H1 (cell line): ENCODE data around the gene GAN. TPM values are rescaled to one million over a fixed set of nuclear protein-coding genes. Genes with fewer than 3 reads are reported as not detected.

Source experiments
- CTCF ChIA-PET: fragments of 300-600 bp; sonication (Branson Sonifier 250); formaldehyde crosslinking; loops from one replicate; lab custom pipeline; 2021; ENCODE audit not compliant: partially characterized antibody; lab: Charles Lee
- POLR2A ChIA-PET: fragments of 300-600 bp; sonication (Branson Sonifier 250); formaldehyde crosslinking; loops from one replicate; lab custom pipeline; 2021; ENCODE audit warnings: inconsistent platforms; ENCODE audit not compliant: partially characterized antibody; lab: Charles Lee
- DNase-seq, 2 experiments: peaks; one replicate each; pipeline versions ENCODE4 v3.0.0 to v3.0.0-alpha.2; 2010 to 2022; ENCODE audit warnings: low spot score in 2 of 2, low read depth in 1 of 2, mixed read lengths in 1 of 2
- FAIRE-seq: peaks from 2 replicates; lab custom pipeline; 2011; peaks lifted over from hg19 to GRCh38; lab: Jason Lieb, UNC
- H2AFZ ChIP-seq: 2 replicates; pipeline ENCODE4 v1.8.1; 2012; ENCODE audit warnings: low read length, inconsistent platforms
- H2AK5ac ChIP-seq: 2 replicates; pipeline ENCODE4 v1.6.1; 2013; ENCODE audit warnings: low read depth, low read length
- H2BK120ac ChIP-seq: replicated peaks from 2 replicates; pipeline ENCODE3; 2013; ENCODE audit warnings: low read depth, low read length, inconsistent platforms
- H2BK12ac ChIP-seq: 2 replicates; pipeline ENCODE4 v1.6.1; 2013; ENCODE audit warnings: low read depth, low read length
- H2BK15ac ChIP-seq: 2 replicates; pipeline ENCODE4 v1.6.1; 2013; ENCODE audit warnings: low read length
- H2BK20ac ChIP-seq: 2 replicates; pipeline ENCODE4 v1.6.1; 2013; ENCODE audit warnings: low read length
- H2BK5ac ChIP-seq: 2 replicates; pipeline ENCODE4 v1.6.1; 2013; ENCODE audit warnings: low read depth, low read length
- H3K14ac ChIP-seq: 2 replicates; pipeline ENCODE4 v1.6.1; 2013; ENCODE audit warnings: inconsistent platforms; ENCODE audit not compliant: insufficient read length
- H3K18ac ChIP-seq: 2 replicates; pipeline ENCODE4 v1.6.1; 2013; ENCODE audit warnings: low read length; ENCODE audit errors: extremely low read depth
- H3K23ac ChIP-seq: 2 replicates; pipeline ENCODE4 v1.6.1; 2013; ENCODE audit warnings: inconsistent platforms; ENCODE audit not compliant: insufficient read length
- H3K23me2 ChIP-seq: 2 replicates; pipeline ENCODE4 v1.6.1; 2013; ENCODE audit warnings: low read depth, low read length
- H3K27ac ChIP-seq: 2 replicates; pipeline ENCODE4 v1.6.1; 2011; ENCODE audit warnings: low read depth, low read length, inconsistent platforms
- H3K27me3 ChIP-seq, 4 experiments: replicated peaks in 1 of 4; 1 replicate in 1 of 4; 2 replicates in 3 of 4; pipeline versions ENCODE4 v1.6.1 to v1.8.1; 2011 to 2013; ENCODE audit warnings: low read length in 3 of 4, mild to moderate bottlenecking in 3 of 4, inconsistent platforms in 2 of 4, mixed read lengths in 2 of 4, moderate library complexity in 1 of 4; ENCODE audit not compliant: control insufficient read depth in 3 of 4, insufficient read depth in 3 of 4; ENCODE audit errors: extremely low read depth in 1 of 4
- H3K36me3 ChIP-seq, 4 experiments: 2 replicates each; pipeline versions ENCODE4 v1.6.1 to v1.8.1; 2011 to 2013; ENCODE audit warnings: mild to moderate bottlenecking in 4 of 4, low read length in 3 of 4, moderate library complexity in 2 of 4, control low read depth in 1 of 4, inconsistent platforms in 1 of 4; ENCODE audit not compliant: insufficient read depth in 4 of 4, control insufficient read depth in 2 of 4
- H3K4ac ChIP-seq: replicated peaks from 2 replicates; pipeline ENCODE3; 2013; ENCODE audit warnings: low read length, low read depth, mixed read lengths, inconsistent platforms; ENCODE audit not compliant: insufficient read length
- H3K4me1 ChIP-seq, 4 experiments: replicated peaks in 1 of 4; 1 replicate in 1 of 4; 2 replicates in 3 of 4; pipeline versions ENCODE4 v1.6.1 to v1.8.1; 2011 to 2013; ENCODE audit warnings: low read length in 3 of 4, inconsistent platforms in 2 of 4, mixed read lengths in 1 of 4; ENCODE audit not compliant: insufficient read depth in 4 of 4, control insufficient read depth in 3 of 4
- H3K4me2 ChIP-seq, 2 experiments: 2 replicates each; pipeline versions ENCODE4 v1.6.1 to v1.8.1; 2011 to 2013; ENCODE audit warnings: low read depth in 2 of 2, low read length in 2 of 2, control low read depth in 1 of 2, inconsistent platforms in 1 of 2, mild to moderate bottlenecking in 1 of 2; ENCODE audit not compliant: insufficient read depth in 1 of 2
- H3K4me3 ChIP-seq, 4 experiments: fragments of 200-600, 300-600 bp in 1 of 4; sonication (generic), shearing (Covaris generic), sonication (Bioruptor Twin) in 1 of 4; 2 replicates each; pipeline versions ENCODE4 v1.5.1 to v1.8.1; 2011 to 2016; ENCODE audit warnings: low read length in 4 of 4, low read depth in 3 of 4, control low read depth in 2 of 4, inconsistent platforms in 2 of 4, mild to moderate bottlenecking in 2 of 4, mixed read lengths in 1 of 4, moderate library complexity in 1 of 4; ENCODE audit not compliant: insufficient read depth in 2 of 4; ENCODE audit errors: extremely low read depth in 1 of 4
- H3K56ac ChIP-seq: replicated peaks from 2 replicates; pipeline ENCODE3; 2013; ENCODE audit warnings: low read depth, mild to moderate bottlenecking, mixed read lengths, low read length, inconsistent platforms; ENCODE audit not compliant: insufficient read length
- H3K79me1 ChIP-seq: 2 replicates; pipeline ENCODE4 v1.6.1; 2013; ENCODE audit warnings: low read depth, low read length, control low read depth
- H3K79me2 ChIP-seq, 2 experiments: 2 replicates each; pipeline versions ENCODE4 v1.6.1 to v1.8.1; 2012 to 2013; ENCODE audit warnings: low read length in 2 of 2, mild to moderate bottlenecking in 2 of 2, inconsistent platforms in 1 of 2; ENCODE audit not compliant: insufficient read depth in 2 of 2, control insufficient read depth in 1 of 2
- H3K9ac ChIP-seq, 4 experiments: replicated peaks in 1 of 4; 1 replicate in 1 of 4; 2 replicates in 3 of 4; pipeline versions ENCODE4 v1.6.1 to v1.8.1; 2011 to 2013; ENCODE audit warnings: low read depth in 3 of 4, low read length in 3 of 4, control low read depth in 2 of 4, mild to moderate bottlenecking in 2 of 4, moderate library complexity in 2 of 4, inconsistent platforms in 1 of 4; ENCODE audit errors: extremely low read depth in 1 of 4
- H3K9me3 ChIP-seq, 2 experiments: 2 replicates each; pipeline versions ENCODE4 v1.6.1 to v1.8.1; 2012 to 2013; ENCODE audit warnings: mild to moderate bottlenecking in 2 of 2, moderate library complexity in 2 of 2, control low read depth in 1 of 2, inconsistent platforms in 1 of 2, low read depth in 1 of 2, low read length in 1 of 2, mixed read lengths in 1 of 2; ENCODE audit not compliant: insufficient read depth in 2 of 2
- H4K20me1 ChIP-seq, 2 experiments: replicated peaks in 1 of 2; 2 replicates each; pipeline versions ENCODE3 to v1.8.1; 2011 to 2013; ENCODE audit warnings: inconsistent platforms in 2 of 2, low read length in 2 of 2, mild to moderate bottlenecking in 1 of 2; ENCODE audit not compliant: insufficient read depth in 2 of 2, control insufficient read depth in 1 of 2
- H4K5ac ChIP-seq: 2 replicates; pipeline ENCODE4 v1.6.1; 2013; ENCODE audit warnings: low read length, low read depth, mixed read lengths, inconsistent platforms; ENCODE audit not compliant: insufficient read length
- H4K8ac ChIP-seq: 2 replicates; pipeline ENCODE4 v1.8.0; 2013; ENCODE audit warnings: mild to moderate bottlenecking, moderate library complexity, low read length, inconsistent platforms; ENCODE audit not compliant: insufficient read depth; ENCODE audit errors: extremely low read depth
- H4K91ac ChIP-seq: replicated peaks from 2 replicates; pipeline ENCODE3; 2013; ENCODE audit warnings: low read length, mixed read lengths, inconsistent platforms; ENCODE audit not compliant: insufficient read length
- BACH1 ChIP-seq: IDR thresholded peaks from 2 replicates; pipeline ENCODE4 v1.6.1; 2012; ENCODE audit warnings: low read length, improper control_type of control experiment
- KDM1A ChIP-seq: fragments of 200-600, 300-600 bp; sonication (generic); IDR thresholded peaks from 2 replicates; pipeline ENCODE4 v1.7.1; 2016; ENCODE audit warnings: mild to moderate bottlenecking, low read length, borderline replicate concordance
- POLR2AphosphoS5 ChIP-seq: IDR thresholded peaks from 2 replicates; pipeline ENCODE4 v1.6.1; 2011; ENCODE audit warnings: low read depth, low read length
- SAP30 ChIP-seq: fragments of 300-600 bp; sonication (generic); IDR thresholded peaks from 2 replicates; pipeline ENCODE4 v1.7.1; 2012; ENCODE audit warnings: low read length, moderate library complexity, mild to moderate bottlenecking, inconsistent platforms; ENCODE audit not compliant: insufficient read depth, insufficient replicate concordance
- SRF ChIP-seq: IDR thresholded peaks from 2 replicates; pipeline ENCODE4 v1.6.1; 2011; ENCODE audit warnings: mild to moderate bottlenecking, low read depth, low read length, moderate library complexity
- ZNF274 ChIP-seq: IDR thresholded peaks from 2 replicates; pipeline ENCODE4 v1.7.0; 2012; ENCODE audit warnings: low read length, borderline replicate concordance; ENCODE audit errors: extremely low read depth
- WGBS, 2 experiments: shearing (Covaris generic) in 1 of 2; methylation state at CpG; one replicate each; pipeline versions ENCODE4 v1.1.6 to v1.1.7; 2013 to 2015; ENCODE audit warnings: low lambda C conversion rate in 2 of 2, mixed read lengths in 2 of 2, inconsistent platforms in 1 of 2, low coverage in 1 of 2, missing lambda C conversion rate in 1 of 2; ENCODE audit not compliant: insufficient replicate concordance in 2 of 2, insufficient coverage in 1 of 2, insufficient read length in 1 of 2; ENCODE audit errors: extremely low coverage in 1 of 2, missing lambda C conversion rate in 1 of 2; 5-methylcytosine and 5-hydroxymethylcytosine counted together
- polyA plus RNA-seq, 7 experiments: library from polyadenylated mRNA; depleted of rRNA in 3 of 7; stranded (reverse) in 5 of 7; unstranded in 2 of 7; fragments of >200 nt in 5 of 7; fragments of 200-250 nt in 2 of 7; gene quantifications; 1 replicate in 5 of 7; 2 replicates in 1 of 7; 4 replicates in 1 of 7; pipeline versions ENCODE4 v1.2.1 to v1.2.3, GENCODE V29; 2011 to 2013; ENCODE audit warnings: missing spikeins in 2 of 7, mixed read lengths in 2 of 7
- total RNA-seq: library from RNA; stranded (reverse); fragmentation: NEBNext Ultra II Directional; extraction: Animal tissue kit (Norgen Biotek cat#: 25700); gene quantifications from 2 replicates; pipeline ENCODE4 v1.2.1, GENCODE V29; 2021
- TF ChIP-seq, protein P1 (sequence below), 3 experiments: IDR thresholded peaks; 1 replicate in 2 of 3; 2 replicates in 1 of 3; pipeline versions ENCODE4 v1.5.1 to v1.6.1; 2011; ENCODE audit warnings: low read length in 3 of 3, mild to moderate bottlenecking in 3 of 3, inconsistent platforms in 2 of 3, low read depth in 1 of 3, moderate library complexity in 1 of 3; ENCODE audit not compliant: insufficient read depth in 1 of 3; ENCODE audit errors: control extremely low read depth in 1 of 3

GAN gene
- total and polyA plus RNA-seq, 2 of the 8 experiments (the other 6 are each of a cell fraction or from before 2014, with no cell fraction given): 4.5 to 23.9 TPM

- no peaks in the 10 kb centered on the region for H3K79me2 ChIP-seq
- H3K56ac ChIP-seq: no peak overlapping the region
- CTCF ChIA-PET: interaction anchor here (1.1 kb wide), 2 partner anchors 8 to 169 kb away, joined by 3 read pairs; no protein-coding TSS in a partner anchor
- H3K4me3 ChIP-seq: no peak overlapping the region
- DNase-seq (no peak), FAIRE-seq (no peak)
- no peaks in the 10 kb centered on the region for H4K20me1 ChIP-seq
- H3K4me1 ChIP-seq: peaks cover 0 to 4% (median 0%) of the 10 kb centered on the region in 4 experiments; a peak in 3 of 7 replicates
- POLR2A ChIA-PET: interaction anchor here (0.6 to 1.1 kb wide), 2 partner anchors 73 to 105 kb away, joined by 3 read pairs; no protein-coding TSS in a partner anchor
- no peak overlapping the region for H2AK5ac ChIP-seq
- no peak overlapping the region for H4K5ac ChIP-seq
- H3K23me2 ChIP-seq: no peaks in the 10 kb centered on the region
- H3K23ac ChIP-seq: no peak overlapping the region
- H3K4me2 ChIP-seq: no peak overlapping the region
- H3K14ac ChIP-seq: no peak overlapping the region
- H4K8ac ChIP-seq: no peak overlapping the region
- H2BK5ac ChIP-seq: no peak overlapping the region
- H2BK120ac ChIP-seq: no peak overlapping the region
- H3K9me3 ChIP-seq: no peaks in the 10 kb centered on the region
- WGBS, 2 experiments: no CpG with 5 or more reads among the region's 1 CpG
- no peak overlapping the region for H2BK15ac ChIP-seq
- no peak overlapping the region for H2AFZ ChIP-seq
- H4K91ac ChIP-seq: no peak overlapping the region
- H3K9ac ChIP-seq: no peak overlapping the region
- no peak overlapping the region for H3K27ac ChIP-seq
- H3K4ac ChIP-seq: no peak overlapping the region
- no peak overlapping the region for H2BK12ac ChIP-seq
- TF ChIP-seq BACH1 (no peak), KDM1A (no peak), SAP30 (no peak), SRF (no peak), ZNF274 (no peak), POLR2AphosphoS5 (no peak)
- TF ChIP-seq, protein P1, sequence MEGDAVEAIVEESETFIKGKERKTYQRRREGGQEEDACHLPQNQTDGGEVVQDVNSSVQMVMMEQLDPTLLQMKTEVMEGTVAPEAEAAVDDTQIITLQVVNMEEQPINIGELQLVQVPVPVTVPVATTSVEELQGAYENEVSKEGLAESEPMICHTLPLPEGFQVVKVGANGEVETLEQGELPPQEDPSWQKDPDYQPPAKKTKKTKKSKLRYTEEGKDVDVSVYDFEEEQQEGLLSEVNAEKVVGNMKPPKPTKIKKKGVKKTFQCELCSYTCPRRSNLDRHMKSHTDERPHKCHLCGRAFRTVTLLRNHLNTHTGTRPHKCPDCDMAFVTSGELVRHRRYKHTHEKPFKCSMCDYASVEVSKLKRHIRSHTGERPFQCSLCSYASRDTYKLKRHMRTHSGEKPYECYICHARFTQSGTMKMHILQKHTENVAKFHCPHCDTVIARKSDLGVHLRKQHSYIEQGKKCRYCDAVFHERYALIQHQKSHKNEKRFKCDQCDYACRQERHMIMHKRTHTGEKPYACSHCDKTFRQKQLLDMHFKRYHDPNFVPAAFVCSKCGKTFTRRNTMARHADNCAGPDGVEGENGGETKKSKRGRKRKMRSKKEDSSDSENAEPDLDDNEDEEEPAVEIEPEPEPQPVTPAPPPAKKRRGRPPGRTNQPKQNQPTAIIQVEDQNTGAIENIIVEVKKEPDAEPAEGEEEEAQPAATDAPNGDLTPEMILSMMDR (IDR thresholded peaks at IDR 0.05; ENCODE audit: control extremely low read depth in 1 of 3, insufficient read depth in 1 of 3, low read depth in 1 of 3, low read length in 3 of 3): no peak
- H2BK20ac ChIP-seq: no peak overlapping the region
- no peaks in the 10 kb centered on the region for H3K79me1 ChIP-seq
- no peaks in the 10 kb centered on the region for H3K36me3 ChIP-seq
- H3K18ac ChIP-seq: no peak overlapping the region
- H3K27me3 ChIP-seq: no peaks in the 10 kb centered on the region
These were observed 110.0 kb downstream of the GAN start for GRCh38 chr16:81424771-81425170.
